Tibial nerve (tissue), 4 donors: ENCODE measurements around the gene TEAD3.

ENCODE experiments used
- EP300 ChIP-seq, 2 donors: sonication (generic); formaldehyde crosslinking; IDR thresholded peaks; one replicate each; pipeline ENCODE4 v1.6.1; 2017; ENCODE audit warnings: antibody characterized with exemption in 2 of 2, mild to moderate bottlenecking in 1 of 2
- POLR2A ChIP-seq, 2 donors: fragments of 450-650 bp; IDR thresholded peaks; one replicate each; pipeline ENCODE4 v1.6.1; 2017; ENCODE audit warnings: antibody characterized with exemption in 2 of 2, mild to moderate bottlenecking in 2 of 2, moderate library complexity in 2 of 2
- TF ChIP-seq, protein P1 (sequence below), 5 experiments: fragments of 200-600 bp in 3 of 5; fragments of 450-650 bp in 2 of 5; sonication (generic) in 3 of 5; IDR thresholded peaks; one replicate each; pipeline ENCODE4 v1.5.1; 2016 to 2019; ENCODE audit warnings: antibody characterized with exemption in 5 of 5, mild to moderate bottlenecking in 3 of 5, moderate library complexity in 2 of 5

DNA sequence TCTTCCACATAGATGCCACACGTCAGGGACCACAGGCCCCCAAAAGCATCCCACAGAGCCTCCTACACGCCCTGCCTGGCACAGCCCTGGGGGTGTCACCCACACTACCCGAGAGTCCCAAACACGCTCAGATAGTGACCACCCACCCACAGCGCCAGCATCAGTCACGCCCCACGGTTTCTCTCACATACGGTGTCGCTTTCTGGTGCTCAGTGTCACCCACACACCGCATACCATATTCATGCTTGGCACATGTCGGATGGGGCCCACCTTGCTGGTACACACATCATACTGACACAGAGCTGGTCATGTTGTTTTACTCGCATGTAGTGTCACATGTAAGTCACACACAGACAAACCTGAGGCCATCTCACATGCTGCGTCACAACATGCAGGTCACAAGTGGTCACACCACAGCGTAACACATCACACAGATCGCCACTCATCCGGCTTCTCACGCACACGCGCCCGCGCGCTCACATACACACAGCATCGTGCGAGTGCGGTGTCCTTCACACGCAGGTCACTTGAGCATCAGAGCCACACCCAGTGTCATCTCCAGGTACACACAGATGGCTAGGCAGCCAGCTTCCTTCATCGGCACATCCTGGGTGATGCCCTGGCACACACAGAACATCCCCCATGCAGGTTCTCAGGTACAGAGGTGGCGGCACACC is 3.4 kb downstream of the TEAD3 start:
- TF ChIP-seq POLR2A (IDR thresholded peaks at IDR 0.05) (no peak), EP300 (IDR thresholded peaks at IDR 0.05) (no peak)
- TF ChIP-seq, protein P1, sequence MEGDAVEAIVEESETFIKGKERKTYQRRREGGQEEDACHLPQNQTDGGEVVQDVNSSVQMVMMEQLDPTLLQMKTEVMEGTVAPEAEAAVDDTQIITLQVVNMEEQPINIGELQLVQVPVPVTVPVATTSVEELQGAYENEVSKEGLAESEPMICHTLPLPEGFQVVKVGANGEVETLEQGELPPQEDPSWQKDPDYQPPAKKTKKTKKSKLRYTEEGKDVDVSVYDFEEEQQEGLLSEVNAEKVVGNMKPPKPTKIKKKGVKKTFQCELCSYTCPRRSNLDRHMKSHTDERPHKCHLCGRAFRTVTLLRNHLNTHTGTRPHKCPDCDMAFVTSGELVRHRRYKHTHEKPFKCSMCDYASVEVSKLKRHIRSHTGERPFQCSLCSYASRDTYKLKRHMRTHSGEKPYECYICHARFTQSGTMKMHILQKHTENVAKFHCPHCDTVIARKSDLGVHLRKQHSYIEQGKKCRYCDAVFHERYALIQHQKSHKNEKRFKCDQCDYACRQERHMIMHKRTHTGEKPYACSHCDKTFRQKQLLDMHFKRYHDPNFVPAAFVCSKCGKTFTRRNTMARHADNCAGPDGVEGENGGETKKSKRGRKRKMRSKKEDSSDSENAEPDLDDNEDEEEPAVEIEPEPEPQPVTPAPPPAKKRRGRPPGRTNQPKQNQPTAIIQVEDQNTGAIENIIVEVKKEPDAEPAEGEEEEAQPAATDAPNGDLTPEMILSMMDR (IDR thresholded peaks at IDR 0.05): no peak
